Activated CD4-positive, alpha-beta T cell treated with anti-CD3 and anti-CD28 coated beads, Interleukin-2, Interleukin-6, amounts not matched to agents 100 ng/mL and 50 ng/mL, durations not matched to agents 16 hours and 8 hours (primary cell): ENCODE measurements around the gene YTHDC1.
A peak's percentile ranks its signal among the peaks of the same experiment; 100 is the strongest.

ENCODE experiments used
- DNase-seq: peaks from one replicate; pipeline ENCODE4 v3.0.0-alpha.2; 2020

Gene YTHDC1

DNA sequence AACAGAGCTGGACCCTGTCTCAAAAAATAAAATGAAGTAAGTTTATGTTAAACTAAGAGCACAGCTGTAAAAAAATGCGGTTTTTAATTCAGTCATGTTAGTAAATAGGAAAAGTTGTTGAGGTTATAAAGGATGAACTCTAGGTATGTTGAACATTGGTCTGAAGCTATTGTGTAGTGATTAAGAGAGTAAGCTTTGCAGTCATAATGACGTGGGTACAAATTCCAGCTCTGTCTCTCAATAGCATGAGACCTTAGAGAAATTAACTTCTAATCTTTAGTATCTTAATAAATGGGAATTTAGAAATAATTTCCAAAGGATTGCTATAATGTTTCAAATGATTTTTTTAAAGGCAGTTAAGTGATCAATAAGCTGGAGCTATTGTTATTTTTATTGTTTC, 2.9 kb upstream of the YTHDC1 start:
- DNase-seq, result no peak

DNA sequence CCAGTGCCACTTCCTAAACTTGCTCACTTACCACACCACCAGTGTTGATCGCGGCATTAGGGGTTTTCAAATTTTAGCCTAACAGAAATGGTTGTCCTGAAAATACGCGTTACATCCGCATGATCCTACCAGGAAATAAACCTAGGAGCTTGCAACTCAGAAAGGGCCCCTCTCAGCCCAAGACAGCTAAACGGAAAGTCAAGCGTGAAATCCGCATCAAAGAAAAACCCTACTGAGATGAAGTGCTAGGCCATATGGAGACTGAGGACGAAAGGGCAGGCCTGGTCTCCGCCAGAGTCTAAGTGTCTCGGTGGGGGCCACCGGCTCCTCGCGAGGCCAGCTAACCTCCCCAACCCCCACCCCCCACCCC, 626 bp downstream of the YTHDC1 start:
- peak; percentile 25 for DNase-seq

DNA sequence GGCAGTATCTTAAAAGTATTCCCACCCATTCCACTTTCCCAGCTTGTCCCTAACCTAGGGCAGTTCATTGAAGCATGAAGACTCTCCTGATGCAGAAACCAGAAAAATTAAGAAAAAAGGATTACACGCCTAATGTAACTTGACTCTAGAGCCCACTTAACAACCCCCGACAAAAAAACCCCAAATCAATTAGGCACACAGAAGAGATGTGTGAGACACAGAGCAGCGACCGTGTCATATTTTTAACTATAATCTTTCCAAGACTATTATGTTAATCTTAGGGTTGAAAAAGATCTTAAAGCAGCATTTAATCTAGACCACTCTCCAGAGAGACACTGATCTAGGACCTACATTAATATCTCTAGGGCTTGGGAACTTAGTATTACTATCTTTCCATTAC, 1.3 kb downstream of the YTHDC1 start:
- DNase-seq, result no peak

DNA sequence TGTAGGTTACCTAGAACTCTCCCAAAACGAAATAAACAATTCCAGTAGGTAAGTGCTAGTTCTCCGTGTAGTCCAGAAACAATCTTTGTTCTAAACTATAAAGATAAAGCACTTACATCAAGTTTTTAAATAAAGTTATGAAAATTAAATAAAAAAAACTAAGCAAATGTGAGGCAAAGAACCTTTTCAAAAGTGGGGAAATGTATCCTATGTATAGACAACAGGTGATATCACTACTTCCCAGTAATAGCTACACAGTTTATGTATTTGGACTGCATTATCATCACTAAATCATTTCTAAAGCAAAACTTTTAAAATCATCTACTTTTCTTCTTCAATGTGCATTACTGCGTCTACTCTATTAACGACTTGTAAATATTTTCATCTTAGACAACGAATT, 2.0 kb downstream of the YTHDC1 start:
- DNase-seq, result no peak

DNA sequence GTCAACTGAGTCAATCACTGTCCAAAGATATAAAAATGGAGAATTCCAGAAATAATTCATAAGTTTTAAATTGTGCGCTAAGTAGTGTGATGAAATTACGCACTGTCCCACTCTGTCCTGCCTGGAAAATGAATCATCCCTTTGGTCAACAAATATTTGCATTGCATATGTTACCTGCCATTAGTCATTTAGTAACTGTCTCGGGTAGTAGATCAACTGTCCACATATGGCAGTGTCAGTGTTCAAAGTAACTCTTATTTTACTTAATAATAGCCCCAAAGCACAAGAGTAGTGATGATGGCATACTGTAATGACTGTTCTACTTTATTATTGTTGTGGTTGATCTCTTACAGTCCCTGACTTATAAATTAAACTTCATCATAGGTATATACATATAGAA, 3.4 kb downstream of the YTHDC1 start:
- no peak for DNase-seq

DNA sequence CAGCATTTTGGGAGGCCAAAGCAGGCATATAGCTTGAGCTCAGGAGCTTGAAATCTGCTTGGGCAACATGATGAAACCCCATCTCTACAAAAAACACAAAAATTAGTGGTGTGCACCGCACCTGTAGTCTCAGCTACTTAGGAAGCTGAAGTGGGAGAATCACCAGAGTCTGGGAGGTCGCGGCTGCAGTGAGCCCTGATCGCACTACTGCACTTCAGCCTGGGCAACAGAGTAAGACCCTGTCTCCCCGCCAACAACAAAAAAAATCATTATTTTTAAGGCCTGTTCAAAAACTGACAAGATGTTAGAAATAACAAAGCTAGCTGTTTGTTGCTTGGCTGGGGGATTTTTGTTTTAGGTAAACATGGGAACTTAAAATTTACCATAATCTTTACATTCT, 5.1 kb downstream of the YTHDC1 start:
- no peak for DNase-seq

DNA sequence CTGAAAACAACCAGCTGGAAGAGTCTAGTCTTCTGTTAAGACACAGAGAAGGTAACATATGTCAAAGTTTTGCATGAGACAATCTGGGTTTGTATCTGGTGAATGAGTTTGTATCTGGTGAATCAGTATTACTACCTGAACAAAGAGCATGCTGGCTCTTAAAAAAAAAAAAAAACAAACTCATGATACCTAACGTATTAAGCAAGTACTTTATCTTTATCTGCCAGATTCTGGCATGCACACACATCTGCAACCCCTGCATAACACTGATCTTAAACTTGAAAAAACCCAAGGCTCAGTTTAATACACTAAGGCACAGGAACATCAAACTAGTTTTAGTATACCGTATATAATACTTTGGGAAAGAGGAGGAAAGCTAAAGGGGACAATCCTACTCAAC, 5.8 kb downstream of the YTHDC1 start:
- no peak for DNase-seq

DNA sequence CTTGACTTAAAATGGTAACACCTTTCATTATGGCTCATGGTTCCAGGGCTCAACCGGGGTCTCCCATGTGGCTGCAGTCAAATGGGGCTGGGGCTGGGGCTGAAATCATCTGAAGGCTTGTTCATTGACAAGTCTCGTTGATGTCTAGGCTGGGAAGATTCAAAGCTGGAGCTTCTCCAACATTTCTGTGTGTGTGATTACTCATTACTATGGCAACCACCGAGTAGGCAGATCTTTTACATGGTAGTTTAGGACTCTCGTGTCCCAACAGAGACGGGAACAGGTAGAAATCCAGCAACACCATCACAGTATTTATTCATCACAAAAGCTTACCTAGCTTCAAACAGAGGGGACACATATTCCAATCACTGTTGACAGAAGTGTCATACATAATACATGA, 7.8 kb downstream of the YTHDC1 start:
- DNase-seq, result no peak

DNA sequence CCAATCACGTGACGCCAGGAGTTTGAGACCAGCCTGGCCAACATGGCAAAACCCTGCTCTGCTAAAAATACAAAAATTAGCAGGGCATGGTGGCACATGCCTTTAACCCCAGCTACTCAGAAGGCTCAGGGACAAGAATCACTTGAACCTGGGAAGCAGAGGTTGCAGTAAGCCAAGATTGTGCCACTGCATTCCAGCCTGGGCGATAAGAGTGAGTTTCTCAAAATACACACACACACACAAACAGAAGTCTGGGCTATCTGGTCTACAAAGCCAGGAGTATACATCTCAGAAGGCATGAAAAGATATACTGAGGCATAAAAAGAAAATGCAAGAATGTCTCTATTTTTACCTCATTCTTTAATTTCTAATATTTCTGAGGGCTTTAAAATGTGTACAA, 11.3 kb downstream of the YTHDC1 start:
- no peak for DNase-seq

DNA sequence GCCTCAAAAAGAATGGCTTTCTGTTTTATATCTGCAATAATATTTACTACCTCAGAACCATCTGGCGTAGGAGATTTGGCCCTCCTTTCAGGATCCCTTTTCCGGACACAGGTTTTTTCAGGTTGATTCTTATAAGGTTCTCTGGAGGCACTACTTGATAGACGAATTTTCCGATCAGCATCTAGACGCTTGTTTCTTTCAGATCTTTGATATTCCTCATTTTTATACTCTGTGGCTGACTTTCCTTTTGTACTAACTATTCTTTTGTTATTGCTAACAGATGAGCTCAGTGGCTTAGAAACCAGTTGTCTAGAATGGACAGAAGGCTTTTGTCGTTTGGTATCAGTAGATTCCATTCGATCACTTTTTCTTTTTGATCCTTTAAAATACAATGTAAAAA, 12.4 kb downstream of the YTHDC1 start:
- no peak for DNase-seq

DNA sequence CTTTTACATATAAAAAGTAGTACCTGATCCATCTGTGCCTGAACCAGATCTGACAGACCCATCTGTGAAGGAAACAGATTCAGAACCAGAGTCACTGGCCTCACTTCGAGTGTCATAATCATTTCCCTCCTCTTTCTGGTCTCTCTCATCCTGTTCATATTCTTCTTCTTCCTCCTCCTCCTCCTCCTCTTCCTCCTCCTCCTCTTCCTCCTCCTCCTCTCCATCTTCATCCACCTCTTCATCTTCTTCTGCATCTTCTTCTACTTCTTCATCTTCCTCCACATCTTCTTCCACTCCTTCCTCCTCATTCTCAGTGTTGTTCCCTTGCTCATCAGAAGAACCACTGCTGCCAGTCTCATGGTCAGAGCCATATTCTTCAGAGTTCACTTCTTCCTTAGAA, 12.9 kb downstream of the YTHDC1 start:
- DNase-seq, result peak; percentile 10

DNA sequence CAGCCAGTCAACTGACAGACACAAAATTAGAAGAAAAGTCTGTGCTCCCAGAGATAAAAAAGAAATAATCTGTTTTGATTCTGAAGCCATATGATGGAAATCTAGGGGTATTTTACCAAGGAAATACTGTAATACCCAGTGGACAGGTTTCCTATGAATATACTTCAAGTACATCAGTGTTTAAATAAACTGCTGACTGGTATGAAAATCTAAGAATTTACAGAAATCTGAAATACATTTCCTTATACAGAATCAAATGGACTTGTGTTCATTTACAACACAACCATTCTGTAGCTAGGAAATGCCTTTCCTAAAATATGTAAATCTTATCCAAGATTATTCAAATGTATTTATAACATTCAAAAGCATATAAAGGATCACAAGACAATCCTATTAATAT, 13.4 kb downstream of the YTHDC1 start:
- DNase-seq, result no peak

DNA sequence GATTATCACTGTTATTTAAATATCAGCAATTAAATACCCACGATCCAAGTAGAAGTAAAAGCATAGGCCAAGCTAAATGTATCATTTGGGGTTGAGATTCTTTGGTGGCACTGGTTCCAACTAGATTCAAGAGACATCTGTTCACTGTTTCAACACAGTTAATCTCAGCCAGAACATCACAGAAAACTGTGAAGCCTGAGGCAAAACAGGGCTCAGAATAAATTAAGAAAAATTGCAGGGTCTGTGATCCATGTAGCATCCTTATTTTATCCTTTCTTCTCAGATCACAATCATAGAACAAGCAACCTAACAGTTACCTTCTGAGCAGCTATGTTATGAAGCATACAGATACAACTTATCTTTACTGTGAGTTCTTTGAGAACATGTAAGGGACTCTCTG, 23.7 kb downstream of the YTHDC1 start:
- no peak for DNase-seq

DNA sequence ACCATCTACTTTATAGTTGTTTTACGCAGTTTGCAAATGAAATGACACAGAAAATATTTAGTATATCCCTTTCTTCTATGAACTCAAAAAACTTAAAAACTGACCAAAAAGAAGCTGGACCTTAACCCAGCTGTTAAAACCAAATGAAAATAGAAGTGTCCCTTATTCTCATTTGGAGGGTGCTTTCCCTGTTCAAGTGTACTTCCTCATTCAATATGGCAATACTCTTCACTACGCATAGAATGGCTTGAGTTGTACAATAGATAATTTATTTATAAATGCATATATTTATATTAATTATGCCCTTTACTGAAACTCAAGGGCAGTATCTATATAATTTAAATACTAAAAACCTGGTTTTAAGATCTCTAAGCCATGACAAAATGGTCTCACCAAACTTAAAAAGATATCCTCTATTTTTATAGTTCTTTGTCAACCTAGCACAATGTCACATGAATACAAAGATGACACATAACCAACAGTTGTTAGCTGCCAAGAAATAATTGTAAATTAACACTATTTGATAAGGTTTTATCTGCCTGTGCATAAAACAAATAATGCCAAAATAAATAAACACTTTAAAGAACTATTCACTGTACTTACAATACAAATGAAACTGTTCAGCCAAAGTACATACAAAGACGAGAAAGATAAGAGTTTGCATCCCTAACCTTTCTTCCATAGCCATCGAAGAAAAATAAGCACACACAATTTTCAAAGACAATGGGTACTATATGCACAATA, 25.2 kb downstream of the YTHDC1 start:
- no peak for DNase-seq

DNA sequence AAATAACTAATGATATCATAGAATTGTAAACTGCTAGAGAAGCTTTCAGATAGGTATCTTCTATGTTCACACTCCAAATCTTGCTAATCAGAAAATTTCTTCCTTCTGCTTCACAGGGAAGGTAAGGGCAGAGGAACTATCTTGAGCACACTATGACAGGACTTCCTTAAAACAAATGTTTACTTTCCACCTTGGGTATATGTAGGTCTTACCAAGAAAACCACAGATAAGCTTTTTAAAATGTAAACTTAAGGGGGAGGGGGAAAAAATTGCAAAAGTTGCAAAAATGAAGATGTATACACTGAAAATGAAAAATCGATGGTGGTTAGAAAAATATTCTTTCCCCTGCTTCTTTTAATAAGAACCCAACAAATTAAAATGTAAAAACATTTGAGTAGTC, 30.9 kb downstream of the YTHDC1 start:
- DNase-seq, result no peak

DNA sequence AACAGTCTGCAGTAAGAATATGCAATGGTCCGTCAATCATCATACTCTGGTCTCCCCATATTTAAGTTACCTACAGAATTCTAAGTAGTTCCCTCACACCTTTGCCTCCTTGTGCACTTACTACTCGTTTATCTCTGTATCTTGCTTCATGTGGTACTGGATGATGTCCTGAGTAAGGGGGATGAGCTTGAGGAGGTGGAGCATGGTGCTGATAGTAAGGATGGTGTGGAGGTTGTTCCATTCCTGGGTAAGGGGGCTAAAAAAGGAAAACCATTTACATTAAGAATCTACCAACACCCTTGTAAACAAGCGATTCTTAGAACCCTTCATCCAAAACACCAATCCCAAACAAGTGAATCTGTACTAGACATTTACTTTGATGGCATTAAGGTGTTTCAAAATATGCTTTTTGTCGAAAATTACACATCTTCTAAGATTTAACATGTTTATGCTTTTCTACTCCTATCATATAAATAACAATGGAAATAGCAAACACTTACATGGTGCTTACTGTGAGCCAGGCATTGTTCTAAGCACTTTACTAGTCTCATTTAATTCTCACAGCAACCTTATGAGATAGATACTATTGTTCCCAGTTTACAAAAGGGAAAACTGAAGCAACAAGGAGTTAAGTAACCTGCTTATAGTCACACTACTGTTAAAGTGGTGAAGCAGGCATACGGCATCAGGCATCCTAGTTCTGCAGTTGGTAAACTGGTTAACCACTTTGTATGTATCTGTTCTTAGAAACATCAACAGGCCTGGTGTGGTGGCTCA, 33.5 kb downstream of the YTHDC1 start:
- DNase-seq, result no peak

DNA sequence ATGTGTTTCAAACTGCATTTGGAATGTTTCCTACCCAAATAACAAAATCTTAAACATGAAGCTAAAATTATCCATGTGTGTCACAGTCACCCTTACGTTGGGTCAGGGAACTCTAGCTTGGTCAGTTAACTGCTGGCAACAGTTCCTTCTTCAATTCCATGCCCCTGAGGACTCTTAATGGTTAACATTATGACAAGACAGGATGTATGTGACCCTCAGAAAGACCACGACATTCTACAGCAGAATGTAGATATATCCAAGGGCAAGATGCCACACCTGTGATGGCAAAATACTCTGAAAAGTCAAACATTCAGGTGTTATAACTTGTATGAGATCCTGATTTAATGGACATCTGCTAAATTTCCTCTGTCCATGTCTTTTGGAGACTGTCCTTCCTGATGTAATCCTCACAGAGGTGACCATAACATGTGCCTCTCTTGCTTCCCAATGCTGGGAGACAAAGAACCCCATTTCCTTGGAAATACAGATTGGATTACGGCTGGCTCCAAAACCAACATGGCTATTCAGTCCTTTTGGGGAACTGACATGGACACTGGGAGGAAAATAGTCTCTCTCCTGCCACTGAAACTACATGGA, 39.1 kb downstream of the YTHDC1 start:
- DNase-seq, result no peak

DNA sequence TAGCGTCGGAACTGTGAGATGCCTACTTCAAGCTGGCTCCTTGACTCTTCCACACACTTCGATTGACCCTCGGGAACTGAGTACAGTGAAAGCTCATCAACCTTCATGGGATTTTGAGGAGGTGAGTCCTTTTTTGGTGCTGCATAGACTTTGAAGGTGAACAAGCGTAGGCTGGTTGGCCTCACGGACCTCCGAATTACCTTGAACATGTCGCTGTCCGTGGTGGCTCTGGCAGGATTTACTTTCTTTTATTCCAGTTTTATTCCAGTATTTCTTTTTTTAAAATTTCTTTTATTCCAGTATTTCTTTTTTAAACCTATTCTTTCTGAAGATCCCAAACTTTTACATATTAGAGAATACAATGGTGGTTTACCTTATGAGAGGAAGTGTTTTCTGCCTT, 45.2 kb downstream of the YTHDC1 start:
- no peak for DNase-seq

DNA sequence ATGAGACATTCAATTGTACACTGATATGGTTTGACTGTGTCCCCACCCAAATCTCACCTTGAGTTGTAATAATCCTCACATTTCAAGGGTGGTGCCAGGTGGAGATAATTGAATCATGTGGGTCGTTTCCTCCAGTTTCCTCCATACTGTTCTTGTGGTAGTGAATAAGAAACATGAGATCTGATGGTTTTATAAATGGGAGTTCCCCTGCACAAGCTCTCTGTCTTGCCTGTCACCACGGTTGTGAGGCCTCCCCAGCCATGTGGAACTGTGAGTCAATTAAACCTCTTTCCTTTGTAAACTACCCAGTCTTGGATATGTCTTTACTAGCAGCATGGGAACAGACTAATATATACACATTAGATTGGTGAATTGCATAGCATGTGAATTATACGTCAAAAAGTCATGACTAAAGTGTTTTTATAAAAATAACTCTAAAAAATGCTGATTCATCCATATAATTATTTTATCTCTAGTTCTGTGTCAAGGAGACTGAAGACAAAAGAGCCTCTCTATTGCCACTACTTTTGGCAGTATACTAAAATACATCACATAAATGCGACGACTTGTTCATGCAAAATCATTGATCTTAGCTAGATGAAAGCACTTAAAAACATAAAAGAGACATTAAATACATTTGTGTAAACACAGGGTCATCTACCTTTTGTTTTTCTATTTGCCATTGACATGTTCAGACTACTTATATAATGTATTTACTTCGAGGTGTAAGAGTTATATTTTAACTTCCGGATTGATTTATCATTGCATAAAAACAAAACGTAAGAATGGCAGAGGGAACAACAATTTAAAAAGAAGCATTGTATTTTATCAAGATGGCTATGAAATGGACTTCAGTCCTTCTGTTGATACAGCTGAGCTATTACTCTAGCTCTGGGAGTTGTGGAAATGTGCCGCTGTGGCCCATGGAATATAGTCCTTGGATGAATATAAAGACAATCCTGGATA, 50.1 kb downstream of the YTHDC1 start:
- DNase-seq, result no peak

DNA sequence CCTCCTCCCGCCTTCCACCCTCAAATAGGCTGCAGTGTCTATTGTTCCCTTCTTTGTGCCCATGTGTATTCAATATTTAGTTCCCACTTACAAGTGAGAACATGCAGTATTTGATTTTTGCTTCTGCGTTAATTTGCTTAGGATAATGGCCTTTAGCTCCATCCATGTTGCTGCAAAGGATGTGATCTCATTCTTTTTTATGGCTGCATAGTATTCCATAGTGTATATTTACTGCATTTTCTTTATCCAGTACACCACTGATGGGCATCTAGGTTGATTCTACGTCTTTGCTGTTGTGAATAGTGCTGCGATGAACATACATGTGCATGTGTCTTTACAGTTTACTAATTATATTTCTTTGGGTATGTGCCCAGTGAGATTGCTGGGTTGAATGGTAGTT, 52.8 kb downstream of the YTHDC1 start:
- DNase-seq, result no peak

DNA sequence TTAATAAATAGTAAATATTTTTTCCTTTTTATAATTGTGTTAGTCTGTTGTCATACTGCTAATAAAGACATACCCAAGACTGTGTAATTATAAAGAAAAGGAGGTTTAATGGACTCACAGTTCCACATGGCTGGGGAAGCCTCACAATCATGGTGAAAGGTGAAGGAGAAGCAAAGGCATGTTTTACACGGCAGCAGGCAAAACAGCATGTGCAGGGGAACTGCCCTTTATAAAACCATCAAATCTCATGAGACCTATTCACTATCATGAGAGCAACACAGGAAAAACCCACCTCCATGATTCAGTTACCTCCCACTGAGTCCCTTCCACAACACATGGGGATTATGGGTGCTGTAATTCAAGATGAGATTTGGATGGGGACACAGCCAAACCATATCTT, 58.6 kb downstream of the YTHDC1 start:
- no peak for DNase-seq

DNA sequence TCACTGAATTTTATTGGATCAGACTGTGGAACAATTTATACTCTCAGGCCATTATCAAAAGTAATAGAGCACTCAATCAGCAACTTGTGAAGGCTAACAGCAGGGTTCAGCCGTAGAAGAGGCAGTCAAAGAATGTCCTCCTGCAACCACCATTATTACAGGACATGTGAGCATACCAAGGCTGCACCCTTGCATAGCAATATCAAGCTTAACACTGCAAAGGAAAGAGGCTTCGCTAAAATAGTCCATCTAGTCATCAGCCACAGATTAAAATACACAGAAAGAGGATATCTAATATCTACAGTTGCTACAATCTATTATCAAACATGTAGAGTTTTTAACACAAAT, 61.5 kb downstream of the YTHDC1 start:
- no peak for DNase-seq

DNA sequence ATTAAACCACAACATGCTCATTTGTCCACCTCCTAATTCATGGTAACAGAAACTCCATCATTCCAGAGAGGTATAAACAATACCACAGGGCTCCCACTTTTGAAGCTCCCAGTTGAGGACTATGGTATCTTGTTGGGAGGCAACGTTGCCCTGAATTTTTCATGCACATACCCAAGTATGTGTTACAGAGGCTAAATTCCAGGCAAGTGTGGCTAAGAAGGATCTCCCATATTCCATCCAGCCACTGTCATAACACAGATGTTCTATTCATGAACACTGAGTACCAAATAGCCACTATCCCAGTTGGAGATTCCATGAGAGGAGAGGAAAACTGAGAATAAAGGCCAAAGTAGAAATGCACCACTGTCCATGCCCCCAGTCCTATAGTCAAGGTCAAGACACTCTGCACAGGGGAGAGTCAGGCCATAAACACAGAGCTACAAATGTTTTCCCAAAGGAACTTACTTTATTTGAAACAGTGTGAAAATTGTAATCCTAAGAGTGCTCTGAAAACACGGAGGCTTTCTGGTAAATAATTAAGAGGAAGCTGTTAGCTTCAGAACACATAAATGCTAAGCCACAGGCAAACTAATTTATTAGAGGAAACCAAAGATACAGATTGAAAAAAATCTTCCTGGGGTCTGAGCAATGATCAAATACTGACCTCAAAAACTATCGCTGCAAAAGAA, 62.0 kb downstream of the YTHDC1 start:
- DNase-seq, result no peak
